Hepatocyte (in vitro differentiated cells): Measurements from ENCODE around the gene RAB5A.

ENCODE experiments used
- CTCF ChIP-seq: fragments of 200-600 bp; sonication (generic); IDR thresholded peaks from 2 replicates; pipeline ENCODE4 v1.5.1; 2016; ENCODE audit warnings: antibody characterized with exemption, mild to moderate bottlenecking; ENCODE audit not compliant: poor library complexity
- EZH2 ChIP-seq: fragments of 200-600 bp; sonication (generic); IDR thresholded peaks from 2 replicates; pipeline ENCODE4 v1.6.1; 2016; ENCODE audit warnings: antibody characterized with exemption, mild to moderate bottlenecking, borderline replicate concordance

GRCh38 chr3:19938295-19938627 is 8.6 kb upstream of the RAB5A start:
- TF ChIP-seq CTCF (no peak), EZH2 (no peak)
